Upper lobe of left lung (tissue), 4 donors: ENCODE data around the gene USB1.

Experiments used
- EP300 ChIP-seq, 4 donors: sonication (generic); formaldehyde crosslinking; IDR thresholded peaks; one replicate each; pipeline ENCODE4 v1.5.1; 2017; ENCODE audit warnings: antibody characterized with exemption in 4 of 4, control low read depth in 2 of 4
- POLR2A ChIP-seq, 4 donors: fragments of 450-650 bp; IDR thresholded peaks; one replicate each; pipeline ENCODE4 v1.5.1; 2016 to 2017; ENCODE audit warnings: antibody characterized with exemption in 4 of 4, mild to moderate bottlenecking in 2 of 4
- POLR2AphosphoS5 ChIP-seq, 2 donors: sonication (generic); formaldehyde crosslinking; IDR thresholded peaks; one replicate each; pipeline ENCODE4 v1.5.1; 2017; ENCODE audit warnings: antibody characterized with exemption in 2 of 2
- TF ChIP-seq, protein P1 (sequence below), 6 experiments: fragments of 450-650 bp in 4 of 6; fragments of 200-600 bp in 2 of 6; sonication (generic) in 2 of 6; IDR thresholded peaks; one replicate each; pipeline ENCODE4 v1.5.1; 2016 to 2019; ENCODE audit warnings: antibody characterized with exemption in 6 of 6

DNA sequence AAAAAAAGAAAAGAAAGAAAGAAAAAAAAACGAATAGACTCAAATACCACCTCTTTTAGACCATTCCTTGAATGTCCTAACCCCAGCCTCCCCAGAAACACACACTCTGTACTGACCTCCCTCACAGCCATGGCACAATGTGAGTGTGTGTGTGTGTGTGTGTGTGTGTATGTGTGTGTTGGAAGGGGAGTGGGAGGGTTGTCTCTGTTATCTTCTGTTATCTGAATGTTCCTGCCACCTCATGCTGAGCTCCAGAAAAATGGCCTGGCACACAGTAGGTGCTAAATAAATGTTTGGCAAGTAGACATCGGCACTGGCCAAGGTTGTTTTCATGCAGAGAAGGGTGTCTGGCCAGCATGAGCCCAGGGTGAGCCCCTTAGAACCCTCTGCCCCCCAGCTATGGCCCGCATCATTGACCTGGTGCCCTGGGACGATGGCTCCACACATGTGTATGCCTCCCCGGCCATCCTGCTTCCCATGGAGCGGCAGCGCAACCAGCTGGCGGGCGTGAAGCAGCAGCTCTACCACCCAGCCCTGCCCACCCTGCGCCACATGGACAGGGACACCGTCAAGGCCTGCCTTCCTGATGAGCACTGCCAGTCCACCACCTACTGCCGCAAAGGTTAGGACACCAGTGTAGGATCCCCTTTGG lies 23.7 kb upstream of the USB1 start:
- TF ChIP-seq, protein P1, sequence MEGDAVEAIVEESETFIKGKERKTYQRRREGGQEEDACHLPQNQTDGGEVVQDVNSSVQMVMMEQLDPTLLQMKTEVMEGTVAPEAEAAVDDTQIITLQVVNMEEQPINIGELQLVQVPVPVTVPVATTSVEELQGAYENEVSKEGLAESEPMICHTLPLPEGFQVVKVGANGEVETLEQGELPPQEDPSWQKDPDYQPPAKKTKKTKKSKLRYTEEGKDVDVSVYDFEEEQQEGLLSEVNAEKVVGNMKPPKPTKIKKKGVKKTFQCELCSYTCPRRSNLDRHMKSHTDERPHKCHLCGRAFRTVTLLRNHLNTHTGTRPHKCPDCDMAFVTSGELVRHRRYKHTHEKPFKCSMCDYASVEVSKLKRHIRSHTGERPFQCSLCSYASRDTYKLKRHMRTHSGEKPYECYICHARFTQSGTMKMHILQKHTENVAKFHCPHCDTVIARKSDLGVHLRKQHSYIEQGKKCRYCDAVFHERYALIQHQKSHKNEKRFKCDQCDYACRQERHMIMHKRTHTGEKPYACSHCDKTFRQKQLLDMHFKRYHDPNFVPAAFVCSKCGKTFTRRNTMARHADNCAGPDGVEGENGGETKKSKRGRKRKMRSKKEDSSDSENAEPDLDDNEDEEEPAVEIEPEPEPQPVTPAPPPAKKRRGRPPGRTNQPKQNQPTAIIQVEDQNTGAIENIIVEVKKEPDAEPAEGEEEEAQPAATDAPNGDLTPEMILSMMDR (IDR thresholded peaks at IDR 0.05), result no peak
- TF ChIP-seq POLR2A (IDR thresholded peaks at IDR 0.05), result no peak
- no peak for TF ChIP-seq EP300 (IDR thresholded peaks at IDR 0.05)
- TF ChIP-seq POLR2AphosphoS5 (IDR thresholded peaks at IDR 0.05), result no peak
